Stimulated activated CD4-positive, alpha-beta T cell treated with anti-CD3 and anti-CD28 coated beads, Interleukin-1b, Interleukin-23, amount 100 ng/mL, for 48 hours (primary cell): ENCODE results near the gene DHRS1.
A peak's percentile ranks its signal among the peaks of the same experiment; 100 is the strongest.
"Not testable (repeated sequence)": the region's sequence is repeated elsewhere in the genome, so short reads cannot be mapped to it uniquely, and the experiment has no call there.

Experiments used
- DNase-seq: peaks from one replicate; pipeline ENCODE4 v3.0.0-alpha.2; 2020

Gene DHRS1

GRCh38 chr14:24299255-24300191, at the start of gene DHRS1, which contains the start of gene NOP9:
Gene DHRS1 (minus strand): TSS chr14:24299780. CDS start chr14:24299106, 674 bp downstream.
Gene NOP9 (plus strand): TSS chr14:24299850. CDS start chr14:24299955, 105 bp downstream.
- DNase-seq: peak; percentile 90

GRCh38 chr14:24348186-24348585, 48.6 kb upstream of the DHRS1 start:
- no peak for DNase-seq

GRCh38 chr14:24347134-24347533, 47.6 kb upstream of the DHRS1 start:
- DNase-seq: no peak

GRCh38 chr14:24343795-24344660, 44.4 kb upstream of the DHRS1 start:
- no peak for DNase-seq

DNA sequence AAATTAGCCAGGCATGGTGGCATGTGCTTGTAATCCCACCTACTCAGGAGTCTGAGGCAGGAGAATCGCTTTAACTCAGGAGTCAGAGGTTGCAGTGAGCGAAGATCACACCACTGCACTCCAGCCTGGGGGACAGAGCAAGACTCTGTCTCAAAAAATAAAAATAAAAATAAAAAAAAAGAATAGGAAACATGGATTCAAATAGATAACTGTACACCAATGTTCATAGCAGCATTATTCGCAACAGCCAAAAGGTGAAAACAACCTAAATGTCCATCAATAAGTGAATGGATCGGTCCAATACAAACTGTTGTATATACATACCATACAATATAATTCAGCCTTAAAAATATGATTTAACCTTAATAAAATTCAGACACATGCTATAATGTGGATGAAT, 43.3 kb upstream of the DHRS1 start:
- DNase-seq: no peak

DNA sequence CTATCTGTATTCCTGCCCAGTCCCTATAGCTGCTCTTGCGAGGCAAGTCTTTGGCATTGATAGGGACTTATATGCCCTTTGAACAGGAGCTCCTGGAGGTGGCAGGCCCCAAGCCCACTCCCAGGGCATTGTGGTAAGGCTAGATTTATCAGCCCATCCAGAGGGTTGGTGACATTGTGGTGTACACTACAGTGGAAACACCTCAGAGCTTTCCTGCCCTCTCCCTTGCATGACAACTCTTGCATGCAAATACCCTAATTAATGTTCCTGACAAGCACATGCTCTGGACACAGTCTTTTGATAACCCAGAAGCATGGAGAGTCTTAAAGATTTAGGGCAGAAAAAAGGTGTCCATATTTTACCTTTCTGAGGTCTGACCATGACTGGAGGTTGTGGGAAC, 41.0 kb upstream of the DHRS1 start:
- DNase-seq: no peak

DNA sequence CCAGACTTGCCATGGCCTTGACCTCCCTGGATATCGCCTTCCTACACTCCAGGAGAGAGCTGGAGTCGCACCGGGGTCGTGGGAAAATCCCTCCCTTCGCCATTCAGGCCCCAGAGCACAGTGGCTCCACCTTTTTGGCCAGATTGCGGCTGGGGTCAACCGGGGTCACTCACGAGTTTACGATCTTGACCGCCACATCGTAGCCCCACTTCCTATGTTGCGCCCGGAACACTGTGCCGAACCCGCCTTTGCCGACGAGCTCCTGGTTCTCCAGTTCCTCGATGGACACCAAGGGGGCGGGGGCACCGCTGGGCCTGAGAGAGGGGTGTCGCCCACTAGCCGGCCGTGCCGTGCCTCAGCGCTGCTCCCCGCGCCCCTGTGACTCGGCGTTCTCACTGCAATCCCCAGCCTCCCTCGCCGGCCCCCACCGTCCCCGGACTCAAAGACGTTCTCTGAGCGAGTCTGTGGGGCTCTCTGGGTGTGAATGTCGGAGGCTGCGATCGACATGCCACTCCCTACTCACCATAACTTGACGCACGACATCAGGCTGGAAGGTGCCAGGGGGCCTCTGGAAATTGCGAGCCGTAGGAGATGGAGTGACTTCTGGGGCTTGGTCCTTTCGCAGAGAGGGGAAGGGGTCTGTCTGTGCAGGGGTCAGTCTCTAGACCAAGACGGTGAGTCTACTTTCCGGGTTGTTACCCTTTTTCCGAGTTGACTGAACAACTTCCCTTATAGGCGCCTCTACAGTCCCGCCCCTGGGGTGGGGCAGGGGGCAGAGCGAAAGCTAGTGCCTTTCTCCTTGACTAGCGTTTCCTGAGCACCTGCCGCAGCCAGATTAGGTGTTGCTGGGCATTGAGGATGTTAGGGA, 39.9 kb upstream of the DHRS1 start, which contains the start of gene RIPK3:
TSS of gene RIPK3 (minus strand) at position 708 of the 868 bp plus-strand sequence. CDS start at position 543, 165 bp downstream.
- DNase-seq: peak; percentile 59

DNA sequence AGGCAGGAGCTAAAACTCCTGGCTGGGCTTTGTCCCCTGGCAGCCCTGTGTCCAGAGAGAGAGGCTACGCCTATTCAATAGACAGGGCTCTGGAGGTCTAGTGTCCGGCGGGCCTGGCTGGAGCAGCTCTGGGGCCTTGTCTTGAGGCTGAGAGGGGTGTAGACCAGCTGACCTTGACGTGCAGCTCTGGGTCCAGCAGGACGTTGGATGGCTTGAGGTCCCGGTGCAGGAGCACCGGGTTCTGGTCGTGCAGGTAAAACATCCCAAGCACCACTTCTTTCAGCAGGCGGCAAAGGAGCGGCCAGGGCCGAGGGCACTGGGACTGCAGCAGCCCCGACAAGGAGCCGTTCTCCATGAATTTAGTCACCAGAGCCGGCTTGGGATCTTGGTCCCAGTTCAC, 39.3 kb upstream of the DHRS1 start:
- DNase-seq: no peak

- no peak for DNase-seq
Measured at GRCh38 chr14:24337824-24338175, 38.2 kb upstream of the DHRS1 start.

DNA sequence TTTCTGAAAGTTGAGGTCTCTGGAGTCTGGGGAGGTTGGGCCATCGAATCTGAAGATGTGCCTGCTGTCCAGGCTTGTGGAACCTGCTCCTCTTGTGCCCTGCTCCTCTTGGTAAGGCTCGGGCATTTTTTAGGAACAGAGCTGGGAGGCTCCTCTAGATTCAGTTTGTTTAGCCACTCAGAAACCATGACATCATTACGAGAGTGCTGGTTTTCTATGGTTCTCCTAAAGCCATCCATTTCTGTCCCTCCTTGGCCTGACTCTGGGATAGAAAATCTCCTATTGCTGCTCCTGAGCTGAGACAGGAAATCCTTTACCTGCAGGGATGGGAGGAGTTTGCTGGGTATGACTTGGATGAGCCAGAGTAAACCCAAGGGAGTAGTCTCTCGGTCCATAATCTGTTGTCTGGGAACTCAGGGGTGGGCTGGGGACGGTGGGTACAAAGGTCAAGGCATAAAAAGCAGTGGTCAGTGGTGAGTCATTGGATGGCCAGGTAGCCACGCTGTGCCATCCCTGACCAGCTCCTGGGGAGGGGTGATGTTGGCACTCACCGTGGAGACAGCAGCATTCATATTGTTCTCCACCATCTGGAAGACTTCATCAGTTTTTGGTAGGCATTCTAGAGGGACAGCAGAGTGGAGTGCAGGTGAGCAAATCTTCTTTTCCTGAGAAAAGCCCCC, 37.7 kb upstream of the DHRS1 start:
- no peak for DNase-seq

DNA sequence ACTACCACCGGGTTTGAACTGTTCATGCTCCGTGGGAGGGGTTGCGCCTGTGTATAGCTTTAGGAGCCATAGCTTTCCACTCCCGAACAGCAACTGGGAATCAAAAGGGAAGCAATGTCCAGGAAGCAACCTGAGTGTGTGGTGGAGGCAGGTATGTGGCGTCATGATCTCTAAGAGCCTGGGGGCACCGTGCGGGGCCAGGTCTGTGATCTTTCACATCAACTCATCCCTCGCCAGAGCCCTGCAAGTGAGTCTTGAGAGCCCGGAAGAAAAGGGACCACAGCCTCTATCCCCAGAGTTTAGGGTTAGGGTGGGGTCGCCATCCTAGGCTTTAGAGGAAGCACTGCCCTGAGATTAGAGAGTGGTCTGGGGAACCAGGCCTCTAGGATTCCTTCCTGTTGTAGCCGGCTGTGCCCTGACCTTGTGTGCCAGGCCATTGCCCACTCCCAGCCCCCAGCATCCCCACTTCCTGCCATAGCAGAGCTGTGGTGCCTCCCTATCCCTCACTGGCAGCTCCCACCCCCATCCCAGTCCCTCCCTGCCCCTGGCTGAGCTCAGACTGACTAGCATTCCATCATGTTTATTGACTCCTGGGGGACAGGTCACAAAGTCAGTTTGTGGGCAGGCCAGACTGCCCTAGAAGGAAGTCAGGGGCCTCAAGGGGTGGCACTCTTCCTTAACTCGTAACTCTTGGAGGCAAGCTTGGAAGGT, 36.0 kb upstream of the DHRS1 start:
- no peak for DNase-seq

- no peak for DNase-seq
Measured at GRCh38 chr14:24334431-24335291, 35.1 kb upstream of the DHRS1 start, which contains the start of gene ADCY4. Gene ADCY4 (minus strand): TSS chr14:24335071. CDS start chr14:24334652, 419 bp downstream.

DNA sequence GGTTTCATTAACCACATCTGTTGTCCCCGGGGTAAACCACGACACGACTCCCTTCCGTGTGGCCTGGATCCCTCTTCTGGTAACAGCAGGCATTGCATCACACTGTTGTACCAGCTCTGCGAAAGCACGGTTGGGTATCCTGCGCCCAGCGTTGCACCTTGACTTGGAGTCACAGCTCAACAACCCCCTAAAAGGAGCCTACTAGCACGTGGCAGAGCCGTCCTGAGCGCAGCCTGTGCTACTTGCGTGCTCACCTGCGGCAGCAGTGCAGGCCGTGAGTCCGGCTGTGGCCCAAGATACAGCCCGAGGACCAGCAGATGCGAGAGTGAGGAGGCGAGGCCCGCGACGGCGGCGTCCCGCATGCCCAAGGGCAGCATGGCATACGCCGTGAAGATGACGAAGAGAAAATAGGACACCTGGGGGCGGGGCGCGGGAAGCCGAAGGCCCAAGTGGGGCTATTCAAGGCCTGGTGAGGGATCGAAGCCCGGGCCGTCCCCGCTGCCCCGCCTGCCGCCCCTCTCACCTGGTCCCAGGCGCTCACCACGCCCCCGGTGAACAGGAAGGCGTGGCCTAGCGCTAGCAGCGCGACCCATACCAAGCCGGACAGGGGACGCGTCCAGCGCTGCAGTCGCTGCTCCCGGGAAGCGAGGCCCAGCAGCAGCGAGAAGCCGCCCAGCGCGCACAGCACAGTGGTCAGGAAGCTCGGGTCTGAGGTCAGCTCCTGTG, 32.9 kb upstream of the DHRS1 start:
- DNase-seq: peak; percentile 87

DNA sequence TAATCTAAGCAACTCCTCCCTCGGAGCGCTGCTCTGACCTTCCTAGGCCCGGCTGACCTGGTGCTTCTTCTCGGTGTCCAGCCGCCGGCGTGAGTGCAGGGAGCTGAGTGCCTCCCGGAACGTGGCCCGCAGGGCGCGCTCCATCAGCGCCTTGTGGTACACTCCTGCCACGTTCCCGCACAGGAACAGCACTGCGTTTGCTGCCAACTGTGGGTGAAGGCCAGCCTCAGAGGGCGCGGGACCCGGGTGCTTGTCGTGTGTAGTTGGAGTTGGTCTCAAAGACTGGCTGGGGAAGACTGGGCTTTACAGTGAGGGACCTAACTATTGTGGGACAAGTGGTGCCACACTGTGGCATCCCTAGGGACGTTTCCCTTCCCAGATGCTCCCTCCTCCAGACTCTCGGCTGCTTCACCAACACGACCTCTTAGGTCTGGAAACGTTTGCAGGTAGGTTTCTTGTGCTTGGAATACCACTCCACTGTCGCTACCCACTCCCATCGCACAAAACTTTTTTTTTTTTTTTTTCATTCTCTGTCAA, 32.2 kb upstream of the DHRS1 start:
- no peak for DNase-seq

- no peak for DNase-seq
Measured at GRCh38 chr14:24330973-24331674, 31.5 kb upstream of the DHRS1 start.

DNA sequence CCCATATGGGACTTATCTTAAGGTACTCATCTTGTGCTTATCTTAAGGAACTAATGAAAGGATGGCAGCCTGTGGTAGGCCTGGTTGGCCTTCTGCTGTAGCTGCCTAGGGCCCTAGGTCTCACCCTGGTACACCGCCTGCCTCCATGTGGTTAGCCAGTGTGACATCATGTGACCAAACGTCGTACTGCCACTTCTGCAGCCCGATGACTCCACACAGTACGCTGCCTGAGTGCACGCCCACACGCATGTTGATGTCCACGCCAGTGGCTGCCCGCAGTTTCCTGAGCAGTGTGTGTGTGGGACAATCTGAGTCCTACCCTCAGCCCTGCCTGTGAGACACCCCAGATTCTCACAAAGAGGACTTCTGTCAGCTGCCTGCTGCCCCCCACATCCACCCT, 30.2 kb upstream of the DHRS1 start:
- peak; percentile 44 for DNase-seq

GRCh38 chr14:24329073-24329663, 29.6 kb upstream of the DHRS1 start:
- DNase-seq: no peak

GRCh38 chr14:24327914-24328313, 28.3 kb upstream of the DHRS1 start:
- not testable (repeated sequence) for DNase-seq
